ENCODE results near the gene CRIP2. TPM values are rescaled to one million over a fixed set of nuclear protein-coding genes. Genes with fewer than 3 reads are reported as not detected.

CRIP2 gene
- total RNA-seq, 1 experiment from 2014 or later: 1.5 TPM

DNA sequence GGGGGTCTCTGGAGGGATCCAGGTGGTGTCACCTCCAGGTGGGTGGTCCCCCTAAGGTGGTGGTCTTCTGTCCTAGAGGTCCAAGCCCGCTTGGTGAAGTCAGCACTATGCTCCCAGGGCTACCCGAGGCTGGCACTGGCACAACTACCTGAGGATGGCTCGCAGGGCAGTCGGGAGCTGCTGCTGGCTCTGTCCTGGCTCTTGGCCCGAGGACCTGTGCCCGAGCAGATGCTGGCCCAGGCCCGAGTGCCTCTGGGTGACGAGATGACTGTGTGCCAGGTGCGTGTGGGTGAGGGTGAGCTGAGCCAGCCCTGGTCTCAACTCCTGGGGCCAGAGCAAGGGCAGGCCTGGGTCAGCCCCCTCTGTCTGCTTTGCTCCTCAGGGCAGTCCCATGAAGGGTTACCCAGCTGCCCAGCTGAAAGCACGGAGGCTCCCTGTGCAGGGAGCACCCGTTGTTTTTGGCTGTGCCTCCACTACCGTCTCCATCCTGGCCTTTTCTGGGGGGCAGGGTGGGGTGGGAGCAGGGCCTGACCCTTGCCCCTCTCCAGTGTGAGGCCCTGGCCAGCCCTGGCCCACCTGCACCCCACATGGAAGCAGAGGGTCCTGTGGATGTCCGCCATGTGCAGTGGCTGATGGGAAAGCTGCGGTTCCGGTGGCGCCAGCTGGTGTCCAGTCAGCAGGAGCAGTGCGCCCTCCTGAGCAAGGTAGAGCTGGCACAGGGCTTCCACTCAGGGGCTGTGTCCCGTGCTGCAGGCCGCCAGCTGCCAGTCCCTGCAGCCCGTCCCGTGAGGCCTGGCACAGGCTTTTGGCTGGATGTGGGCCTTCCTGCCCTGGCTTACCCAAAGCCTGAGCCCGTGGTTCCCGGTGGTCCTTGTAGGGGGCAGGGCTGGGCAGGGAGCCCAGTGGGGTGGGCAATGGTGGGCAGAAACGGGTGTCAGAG is 17.7 kb downstream of the CRIP2 start:
- Mint-ChIP-seq H3K4me3 (ENCODE audit: unreplicated experiment) (peak overlapping the region; percentile 79), H3K27me3 (ENCODE audit: insufficient read depth, unreplicated experiment) (no peaks in the 10 kb centered on the region), H3K36me3 (ENCODE audit: insufficient read depth, unreplicated experiment) (peaks cover 12% of the 10 kb centered on the region), H3K4me1 (ENCODE audit: low read depth, unreplicated experiment) (no peaks in the 10 kb centered on the region), H3K27ac (ENCODE audit: unreplicated experiment) (peak overlapping the region; percentile 87), H3K9me3 (ENCODE audit: unreplicated experiment) (no peaks in the 10 kb centered on the region)
- no peaks in the 10 kb centered on the region for H3K9me3 ChIP-seq
- no TSS peak for BruUV-seq (replicated peaks)
- POLR2A ChIA-PET: interaction anchor here (1.4 kb wide), 1 partner anchor 12 kb away, joined by 4 read pairs; no protein-coding TSS in a partner anchor
- no peak for TF ChIP-seq CTCF (IDR thresholded peaks at IDR 0.05; ENCODE audit: insufficient read depth in 1 of 2, low read depth in 1 of 2, low read length in 1 of 2, severe bottlenecking in 1 of 2, unreplicated experiment in 1 of 2)
- peak overlapping the region; percentile 83 for H3K4me3 ChIP-seq (ENCODE audit: low read depth, low read length)
- H3K4me1 ChIP-seq: peaks cover 23% of the 10 kb centered on the region
- no peak for DNase-seq
- intact Hi-C loops (cut with micrococcal nuclease; ENCODE audit: unreplicated experiment): loop anchor here (5.0 kb wide), 1 partner anchor 35 kb away; the partner anchor contains the start of gene TMEM121
- H3K36me3 ChIP-seq (ENCODE audit: control insufficient read depth, insufficient read depth, low read length): no peaks in the 10 kb centered on the region; the same call in 1 of the 2 replicates
- CTCF ChIA-PET: interaction anchor here (0.8 kb wide), 1 partner anchor 20 kb away, joined by 3 read pairs; no protein-coding TSS in a partner anchor
- no peaks in the 10 kb centered on the region for H3K27me3 ChIP-seq (replicated peaks; ENCODE audit: control insufficient read depth, insufficient read depth, low read length)

DNA sequence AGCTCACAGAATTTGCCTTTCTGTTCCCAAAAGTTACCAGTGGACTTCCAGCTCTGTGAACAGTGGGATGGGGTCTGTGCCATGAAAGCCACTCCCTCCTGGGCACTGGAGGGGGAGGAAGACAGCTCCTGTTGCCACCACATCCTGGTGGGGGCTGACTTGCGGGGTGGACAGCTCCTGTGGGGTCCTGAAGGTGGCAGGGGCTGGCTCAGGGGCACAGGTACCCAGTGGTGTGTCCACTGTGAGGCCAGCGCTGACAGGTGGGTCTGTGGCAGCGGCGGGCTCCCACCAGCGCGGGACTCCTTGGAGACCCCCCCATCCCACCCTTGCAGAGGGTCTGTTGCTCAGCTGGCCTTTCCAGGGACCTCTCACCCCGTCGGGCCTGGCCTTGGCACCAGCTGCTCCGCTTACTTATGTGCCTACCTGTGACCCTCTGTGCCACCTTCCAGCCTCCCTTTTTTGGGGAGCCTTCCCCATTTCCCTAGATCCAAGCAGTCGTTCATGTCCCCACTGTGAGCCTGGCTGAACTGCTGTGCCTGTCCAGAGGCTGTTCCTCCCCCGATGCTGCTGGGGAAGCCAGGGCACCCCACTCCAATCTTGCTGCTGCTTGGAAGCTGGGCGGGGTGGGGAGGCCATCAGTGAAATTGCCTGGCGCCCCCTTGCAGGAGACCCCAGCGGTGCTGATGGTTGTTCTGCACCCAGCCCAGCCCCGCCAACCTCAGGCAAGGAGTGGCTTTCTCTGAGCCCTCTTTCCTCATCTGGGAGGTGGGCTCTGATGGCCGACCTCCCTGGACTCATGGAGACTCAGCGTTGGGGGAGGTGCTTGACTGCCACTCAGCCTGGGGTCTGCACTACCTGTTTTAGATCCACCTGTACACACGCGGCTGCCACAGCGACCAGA is 18.6 kb downstream of the CRIP2 start:
- DNase-seq: no peak
- Mint-ChIP-seq H3K36me3 (ENCODE audit: insufficient read depth, unreplicated experiment) (peaks cover 20% of the 10 kb centered on the region), H3K27me3 (ENCODE audit: insufficient read depth, unreplicated experiment) (no peaks in the 10 kb centered on the region), H3K4me3 (ENCODE audit: unreplicated experiment) (no peak overlapping the region), H3K4me1 (ENCODE audit: low read depth, unreplicated experiment) (no peaks in the 10 kb centered on the region), H3K9me3 (ENCODE audit: unreplicated experiment) (no peaks in the 10 kb centered on the region), H3K27ac (ENCODE audit: unreplicated experiment) (no peak overlapping the region)
- Histone ChIP-seq H3K36me3 (ENCODE audit: control insufficient read depth, insufficient read depth, low read length) (no peaks in the 10 kb centered on the region; the same call in 1 of the 2 replicates), H3K4me1 (peaks cover 14% of the 10 kb centered on the region), H3K27me3 (replicated peaks; ENCODE audit: control insufficient read depth, insufficient read depth, low read length) (no peaks in the 10 kb centered on the region), H3K9me3 (no peaks in the 10 kb centered on the region), H3K4me3 (ENCODE audit: low read depth, low read length) (no peak overlapping the region)
- intact Hi-C loops (cut with micrococcal nuclease; ENCODE audit: unreplicated experiment): loop anchor here (5.0 kb wide), 1 partner anchor 34 kb away; the partner anchor contains the start of gene TMEM121
- no TSS peak for BruUV-seq (replicated peaks)
- TF ChIP-seq CTCF (IDR thresholded peaks at IDR 0.05; ENCODE audit: insufficient read depth in 1 of 2, low read depth in 1 of 2, low read length in 1 of 2, severe bottlenecking in 1 of 2, unreplicated experiment in 1 of 2): no peak
- ChIA-PET CTCF (no interaction called here), POLR2A (no interaction called here)
